Fibroblast of lung (primary cell): ENCODE measurements around the gene POLA1.

Experiments used
- EZH2 ChIP-seq: IDR thresholded peaks from 2 replicates; pipeline ENCODE4 v1.5.1; 2012; ENCODE audit warnings: low read length, control low read depth, mild to moderate bottlenecking; ENCODE audit errors: missing control alignments
- TF ChIP-seq, protein P1 (sequence below), 2 donors: IDR thresholded peaks in 1 of 2; conservative IDR thresholded peaks in 1 of 2; 1 replicate in 1 of 2; 2 replicates in 1 of 2; pipeline ENCODE4 v1.5.1; 2011 to 2012; ENCODE audit warnings: low read length in 2 of 2, control low read depth in 1 of 2, inconsistent platforms in 1 of 2, low read depth in 1 of 2, mild to moderate bottlenecking in 1 of 2

DNA sequence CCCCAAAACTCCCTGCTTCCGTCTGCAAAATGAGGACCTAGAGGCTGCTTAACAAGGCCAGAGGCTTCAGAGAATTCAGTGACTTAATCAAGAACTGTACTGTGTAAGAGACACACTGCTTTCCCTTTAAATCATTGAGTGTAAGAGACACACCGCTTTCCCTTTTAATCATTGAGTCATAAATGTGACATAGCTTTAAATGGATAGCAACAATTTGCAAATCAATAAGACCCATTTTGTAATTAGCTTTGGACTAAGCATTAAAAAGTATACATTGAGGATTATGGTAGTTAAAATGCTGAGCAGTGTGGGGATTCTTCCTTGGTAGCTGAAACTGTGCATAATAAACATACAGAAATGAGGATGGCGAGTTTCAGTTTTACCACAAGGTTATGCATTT is 290.2 kb downstream of the POLA1 start:
- TF ChIP-seq, protein P1, sequence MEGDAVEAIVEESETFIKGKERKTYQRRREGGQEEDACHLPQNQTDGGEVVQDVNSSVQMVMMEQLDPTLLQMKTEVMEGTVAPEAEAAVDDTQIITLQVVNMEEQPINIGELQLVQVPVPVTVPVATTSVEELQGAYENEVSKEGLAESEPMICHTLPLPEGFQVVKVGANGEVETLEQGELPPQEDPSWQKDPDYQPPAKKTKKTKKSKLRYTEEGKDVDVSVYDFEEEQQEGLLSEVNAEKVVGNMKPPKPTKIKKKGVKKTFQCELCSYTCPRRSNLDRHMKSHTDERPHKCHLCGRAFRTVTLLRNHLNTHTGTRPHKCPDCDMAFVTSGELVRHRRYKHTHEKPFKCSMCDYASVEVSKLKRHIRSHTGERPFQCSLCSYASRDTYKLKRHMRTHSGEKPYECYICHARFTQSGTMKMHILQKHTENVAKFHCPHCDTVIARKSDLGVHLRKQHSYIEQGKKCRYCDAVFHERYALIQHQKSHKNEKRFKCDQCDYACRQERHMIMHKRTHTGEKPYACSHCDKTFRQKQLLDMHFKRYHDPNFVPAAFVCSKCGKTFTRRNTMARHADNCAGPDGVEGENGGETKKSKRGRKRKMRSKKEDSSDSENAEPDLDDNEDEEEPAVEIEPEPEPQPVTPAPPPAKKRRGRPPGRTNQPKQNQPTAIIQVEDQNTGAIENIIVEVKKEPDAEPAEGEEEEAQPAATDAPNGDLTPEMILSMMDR (conservative IDR thresholded peaks at IDR 0.05 in 1 of 2, IDR thresholded peaks at IDR 0.05 in 1 of 2; ENCODE audit: low read depth in 1 of 2, low read length in 2 of 2) = no peak
- TF ChIP-seq EZH2 = no peak
